ENCODE data around the gene TSPAN13.

The TSPAN13 gene

GRCh38 chr7:16735020-16735419 is 18.5 kb upstream of the TSPAN13 start:
- H3K9me3 ChIP-seq: no peaks in the 10 kb centered on the region
- no peak for DNase-seq
- no peaks in the 10 kb centered on the region for H3K36me3 ChIP-seq
- no peak for TF ChIP-seq CTCF (IDR thresholded peaks at IDR 0.05; ENCODE audit: low read depth, low read length)
- H3K4me1 ChIP-seq: no peaks in the 10 kb centered on the region
- H3K4me3 ChIP-seq (ENCODE audit: low read depth, low read length): no peak overlapping the region
- no peaks in the 10 kb centered on the region for H3K27me3 ChIP-seq

GRCh38 chr7:16738011-16738688 is 15.4 kb upstream of the TSPAN13 start:
- Histone ChIP-seq H3K4me1 (peaks cover 8% of the 10 kb centered on the region; the same call in 1 of the 2 replicates), H3K4me3 (ENCODE audit: low read depth, low read length) (no peak overlapping the region), H3K36me3 (no peaks in the 10 kb centered on the region), H3K9me3 (no peaks in the 10 kb centered on the region), H3K27me3 (no peaks in the 10 kb centered on the region)
- no peak for TF ChIP-seq CTCF (IDR thresholded peaks at IDR 0.05; ENCODE audit: low read depth, low read length)
- no peak for DNase-seq

- H3K27me3 ChIP-seq: no peaks in the 10 kb centered on the region
- TF ChIP-seq CTCF (IDR thresholded peaks at IDR 0.05; ENCODE audit: low read depth, low read length): no peak
These were observed 13.5 kb upstream of the TSPAN13 start for GRCh38 chr7:16739863-16740622.

GRCh38 chr7:16740623-16740953 is 13.0 kb upstream of the TSPAN13 start:
- H3K4me3 ChIP-seq (ENCODE audit: low read depth, low read length): no peak overlapping the region
- no peak for TF ChIP-seq CTCF (IDR thresholded peaks at IDR 0.05; ENCODE audit: low read depth, low read length)
- peaks cover 14% of the 10 kb centered on the region for H3K4me1 ChIP-seq
- no peaks in the 10 kb centered on the region for H3K36me3 ChIP-seq
- H3K27me3 ChIP-seq: no peaks in the 10 kb centered on the region
- DNase-seq: no peak
- no peaks in the 10 kb centered on the region for H3K9me3 ChIP-seq

More at GRCh38 chr7:16739863-16740622, 13.5 kb upstream of the TSPAN13 start:
- DNase-seq: peak; percentile 59
- H3K36me3 ChIP-seq: no peaks in the 10 kb centered on the region
- H3K4me3 ChIP-seq (ENCODE audit: low read depth, low read length): no peak overlapping the region
- peaks cover 12% of the 10 kb centered on the region for H3K4me1 ChIP-seq
- H3K9me3 ChIP-seq: no peaks in the 10 kb centered on the region

GRCh38 chr7:16740996-16741395 is 12.6 kb upstream of the TSPAN13 start:
- H3K36me3 ChIP-seq: no peaks in the 10 kb centered on the region
- H3K27me3 ChIP-seq: no peaks in the 10 kb centered on the region
- no peak for DNase-seq
- H3K4me3 ChIP-seq (ENCODE audit: low read depth, low read length): no peak overlapping the region
- no peaks in the 10 kb centered on the region for H3K9me3 ChIP-seq
- no peak for TF ChIP-seq CTCF (IDR thresholded peaks at IDR 0.05; ENCODE audit: low read depth, low read length)
- H3K4me1 ChIP-seq: peaks cover 14% of the 10 kb centered on the region

- H3K36me3 ChIP-seq: no peaks in the 10 kb centered on the region
- TF ChIP-seq CTCF (IDR thresholded peaks at IDR 0.05; ENCODE audit: low read depth, low read length): no peak
- no peak overlapping the region for H3K4me3 ChIP-seq (ENCODE audit: low read depth, low read length)
- H3K4me1 ChIP-seq: peaks cover 14% of the 10 kb centered on the region
- H3K9me3 ChIP-seq: no peaks in the 10 kb centered on the region
- H3K27me3 ChIP-seq: no peaks in the 10 kb centered on the region
- no peak for DNase-seq
These were observed 11.9 kb upstream of the TSPAN13 start for GRCh38 chr7:16741676-16742075.

Measured in BE2C (cell line).